Coronary artery (tissue), 2 donors: ENCODE measurements around the gene RUBCN.
"Not testable (repeated sequence)": the region's sequence is repeated elsewhere in the genome, so short reads cannot be mapped to it uniquely, and the experiment has no call there.

Experiments used
- DNase-seq: peaks from one replicate; pipeline ENCODE4 v3.0.0-alpha.2; 2017; ENCODE audit warnings: low spot score
- H3K27ac ChIP-seq, 2 donors: fragments of 200-600 bp; sonication (generic); one replicate each; pipeline ENCODE4 v1.5.1; 2016 to 2019
- H3K4me3 ChIP-seq: fragments of 200-600 bp; sonication (generic); 2 replicates; pipeline ENCODE4 v1.5.1; 2016; ENCODE audit warnings: mild to moderate bottlenecking, moderate library complexity

RUBCN gene

DNA sequence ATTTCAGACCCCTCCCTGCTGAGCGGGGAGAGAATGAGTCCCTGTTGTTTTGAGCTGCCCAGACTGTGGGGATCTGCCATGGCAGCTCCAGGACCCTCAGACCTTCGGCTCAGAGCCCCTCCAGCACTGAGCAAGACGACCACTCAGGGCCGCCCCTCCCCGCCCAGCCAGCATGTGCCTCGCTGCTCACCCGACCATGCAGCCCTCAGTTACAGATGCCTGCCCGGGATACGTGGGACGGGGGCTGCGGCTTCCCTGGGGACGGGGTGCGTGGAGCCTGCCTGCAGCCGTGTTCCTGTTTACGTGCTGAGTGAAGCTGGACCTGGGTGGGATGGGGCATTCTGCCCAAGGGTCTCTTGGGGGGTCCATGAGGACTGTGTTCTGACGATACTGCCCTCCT lies 77.0 kb downstream of the RUBCN start:
- DNase-seq, H3K27ac ChIP-seq, H3K4me3 ChIP-seq: not testable (repeated sequence)

DNA sequence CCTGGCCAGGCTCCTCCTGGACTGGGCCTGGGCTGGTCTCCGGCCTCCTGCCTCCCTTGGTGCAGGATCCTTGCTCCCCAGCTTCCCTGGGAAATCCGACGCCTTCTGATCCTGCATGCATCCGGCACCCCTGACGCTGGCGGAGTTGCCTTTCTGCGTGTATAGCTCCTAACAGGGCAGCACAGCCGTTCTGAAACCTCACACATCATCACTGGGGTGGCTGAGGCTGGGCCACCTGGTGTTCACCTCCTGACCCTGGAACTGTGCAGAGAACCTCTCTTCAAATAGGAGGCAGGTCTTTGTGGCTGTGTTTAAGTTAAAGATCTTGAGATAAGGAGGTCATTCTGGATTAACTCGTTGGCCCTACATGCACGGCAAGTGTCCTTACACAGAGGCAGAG lies 77.6 kb downstream of the RUBCN start:
- H3K27ac ChIP-seq, H3K4me3 ChIP-seq, DNase-seq: not testable (repeated sequence)

DNA sequence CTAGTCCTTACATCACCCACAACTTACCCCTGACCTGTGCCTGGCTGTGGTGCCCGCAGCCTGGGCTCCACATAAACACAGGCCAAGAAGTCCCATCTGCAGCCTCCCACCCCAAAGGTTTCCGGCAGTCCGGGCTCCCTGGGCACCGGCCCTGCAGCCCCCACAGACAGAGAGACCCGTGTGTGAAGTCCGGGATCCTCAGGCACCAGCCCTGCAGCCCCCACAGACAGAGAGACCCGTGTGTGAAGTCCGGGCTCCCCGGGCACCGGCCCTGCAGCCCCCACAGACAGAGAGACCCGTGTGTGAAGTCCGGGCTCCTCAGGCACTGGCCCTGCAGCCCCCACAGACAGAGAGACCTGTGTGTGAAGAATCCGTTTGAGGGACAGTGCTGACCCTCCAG lies 78.0 kb downstream of the RUBCN start:
- not testable (repeated sequence) for H3K27ac ChIP-seq, H3K4me3 ChIP-seq, DNase-seq

DNA sequence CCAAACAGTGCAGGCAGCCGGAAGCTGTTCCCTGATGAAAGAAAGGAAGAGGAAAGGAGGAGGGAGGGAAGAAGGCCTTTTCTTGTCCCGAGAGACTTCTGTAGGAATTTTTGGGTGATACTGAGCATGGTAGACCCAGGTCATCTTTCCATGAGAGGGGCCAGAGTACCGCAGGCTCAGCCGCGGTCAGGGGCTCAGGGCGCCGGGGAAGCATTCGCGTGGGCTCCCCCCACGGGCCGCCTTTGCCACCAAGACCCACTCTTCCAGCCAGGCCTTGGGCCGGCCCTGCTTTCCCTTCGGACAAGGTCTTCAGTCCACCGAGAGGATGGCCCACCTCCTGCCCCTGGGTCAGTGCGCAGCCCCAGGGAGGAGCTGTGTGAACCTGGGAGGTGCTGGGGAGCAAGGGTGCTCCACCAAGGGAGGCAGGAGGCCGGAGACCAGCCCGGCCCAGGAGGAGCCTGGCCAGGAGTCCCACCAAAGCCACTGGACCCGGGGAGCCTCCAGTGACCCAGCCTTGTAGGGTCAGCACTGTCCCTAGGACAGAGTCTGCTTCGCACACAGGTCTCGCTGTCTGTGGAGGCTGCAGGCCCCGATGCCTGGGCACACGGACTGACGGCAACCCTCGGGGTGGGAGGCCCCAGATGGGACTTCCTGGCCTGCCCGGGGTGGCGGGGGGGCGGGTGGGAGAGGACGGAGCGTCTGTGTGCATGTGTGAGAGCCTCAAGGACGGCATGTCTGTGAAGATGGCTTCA lies 79.0 kb downstream of the RUBCN start:
- H3K27ac ChIP-seq, H3K4me3 ChIP-seq, DNase-seq: not testable (repeated sequence)

DNA sequence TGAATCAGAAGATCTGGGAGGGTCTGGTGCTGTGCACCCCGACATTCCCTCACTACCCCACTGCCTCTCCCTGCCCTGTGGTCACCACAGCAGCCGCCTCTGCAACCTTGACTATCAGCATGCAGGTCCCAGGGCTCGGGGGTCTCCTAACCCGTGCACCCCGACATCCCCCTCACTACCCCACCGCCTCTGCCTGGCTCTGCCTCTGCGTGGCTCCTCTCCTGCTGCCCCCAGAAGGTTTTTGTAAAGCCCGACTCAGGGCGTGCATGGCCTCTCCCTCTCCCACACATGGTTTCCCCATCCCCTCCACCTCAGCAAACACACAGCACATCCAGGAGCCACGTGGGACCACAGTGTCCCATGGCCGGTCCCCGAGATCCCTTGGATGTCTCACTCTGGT lies 79.7 kb downstream of the RUBCN start:
- H3K27ac ChIP-seq, DNase-seq, H3K4me3 ChIP-seq: not testable (repeated sequence)

DNA sequence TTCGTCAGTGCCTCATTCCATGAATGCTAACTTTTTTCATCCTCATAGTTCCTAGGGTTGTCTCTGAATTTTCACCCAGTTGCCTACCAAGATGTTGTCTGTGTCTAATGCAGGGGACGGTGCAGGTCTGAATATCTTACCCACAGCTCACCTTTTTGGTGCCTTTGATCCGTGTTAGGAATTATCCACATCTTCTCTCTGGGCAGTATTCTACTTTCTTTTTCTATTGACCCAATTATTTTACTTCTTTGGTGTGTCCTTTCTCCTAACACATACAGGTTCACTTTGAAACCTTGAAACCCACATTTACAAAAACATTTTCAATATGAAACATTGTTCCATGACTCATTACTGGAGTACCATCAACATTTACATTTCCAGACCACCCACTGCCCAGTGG lies 80.6 kb downstream of the RUBCN start:
- DNase-seq, H3K27ac ChIP-seq, H3K4me3 ChIP-seq: not testable (repeated sequence)

DNA sequence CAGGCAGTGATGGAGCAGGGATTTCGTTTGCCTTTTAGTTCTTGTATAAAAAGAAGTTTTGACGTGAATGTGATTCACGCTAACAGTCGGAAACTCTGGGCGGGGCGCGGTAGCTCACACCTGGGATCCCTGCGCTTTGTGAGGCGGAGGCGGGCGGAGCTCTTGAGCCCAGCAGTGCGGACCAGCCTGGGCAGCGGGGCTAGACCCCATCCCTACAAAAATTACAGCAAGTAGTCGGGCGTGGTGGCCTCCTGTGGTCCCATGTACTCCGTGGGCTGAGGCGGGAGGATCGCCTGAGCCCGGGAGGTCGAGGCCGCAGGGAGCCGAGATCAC lies 81.7 kb downstream of the RUBCN start:
- H3K4me3 ChIP-seq, DNase-seq, H3K27ac ChIP-seq: not testable (repeated sequence)

DNA sequence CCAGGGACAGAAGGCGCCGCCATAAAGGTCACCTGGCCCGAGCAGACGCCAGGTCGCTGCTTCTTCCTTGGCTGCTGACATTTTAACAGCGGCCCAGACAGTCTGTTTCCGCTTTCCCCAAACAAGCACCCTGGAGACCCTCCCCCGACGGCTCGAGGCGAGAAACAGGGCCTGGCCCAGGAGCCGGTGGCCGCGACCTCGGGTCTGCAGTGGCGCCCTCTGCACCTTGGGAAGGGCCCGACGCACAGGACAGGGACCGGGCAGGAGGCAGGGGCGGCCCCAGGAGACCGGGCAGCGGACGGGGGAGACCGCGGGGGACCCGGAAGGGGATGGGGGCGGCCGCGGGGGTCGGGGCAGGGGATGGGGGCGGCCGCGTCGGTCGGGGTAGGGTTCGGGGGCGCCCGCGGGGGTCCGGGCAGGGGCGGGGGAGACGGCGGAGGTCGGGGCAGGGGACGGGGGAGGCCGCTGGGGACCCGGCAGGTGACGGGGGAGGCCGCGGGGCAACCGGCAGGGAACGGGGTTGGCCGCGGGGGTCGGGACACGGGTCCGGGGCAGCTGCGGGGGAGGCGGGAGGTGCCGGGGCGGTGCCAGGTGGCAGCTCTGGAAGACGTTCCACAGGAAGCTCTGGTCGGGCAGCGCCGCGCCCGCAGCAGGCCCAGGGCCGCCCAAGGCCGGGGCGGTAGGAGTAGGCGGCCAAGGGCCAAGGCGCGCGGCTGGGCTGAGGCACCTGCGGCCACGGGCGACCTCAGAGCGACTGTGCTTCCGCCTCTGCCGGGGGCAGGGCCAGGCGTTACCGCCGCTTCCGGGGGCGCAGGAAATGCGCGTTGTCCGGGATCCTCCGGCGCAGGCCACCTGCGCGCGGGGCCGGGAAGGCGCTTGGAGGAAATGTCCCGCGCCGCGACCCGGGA lies 82.4 kb downstream of the RUBCN start:
- DNase-seq = not testable (repeated sequence)
- peak overlapping the region in 1 of 2 donors; percentile 57 for H3K27ac ChIP-seq
- peak overlapping the region; percentile 57 for H3K4me3 ChIP-seq

DNA sequence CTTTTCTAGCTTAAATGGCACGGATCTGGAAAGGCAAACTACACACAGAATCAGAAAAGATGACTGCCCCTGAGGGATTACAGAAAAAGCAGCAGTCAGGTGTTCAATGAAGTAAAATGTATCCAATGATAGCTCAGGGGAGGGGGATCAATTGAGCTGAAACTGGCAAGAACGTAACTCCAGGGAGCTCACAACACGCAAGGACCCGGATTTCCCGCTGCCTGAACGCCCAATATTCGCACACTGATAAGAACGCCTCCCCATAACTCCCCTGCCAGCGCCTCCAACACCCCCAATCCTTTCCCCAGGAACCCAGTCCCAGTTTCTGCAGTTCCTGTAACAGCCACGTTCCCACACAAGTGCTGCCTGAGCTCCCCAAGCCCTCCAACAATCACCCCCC lies 83.8 kb downstream of the RUBCN start:
- H3K27ac ChIP-seq, H3K4me3 ChIP-seq, DNase-seq: not testable (repeated sequence)

DNA sequence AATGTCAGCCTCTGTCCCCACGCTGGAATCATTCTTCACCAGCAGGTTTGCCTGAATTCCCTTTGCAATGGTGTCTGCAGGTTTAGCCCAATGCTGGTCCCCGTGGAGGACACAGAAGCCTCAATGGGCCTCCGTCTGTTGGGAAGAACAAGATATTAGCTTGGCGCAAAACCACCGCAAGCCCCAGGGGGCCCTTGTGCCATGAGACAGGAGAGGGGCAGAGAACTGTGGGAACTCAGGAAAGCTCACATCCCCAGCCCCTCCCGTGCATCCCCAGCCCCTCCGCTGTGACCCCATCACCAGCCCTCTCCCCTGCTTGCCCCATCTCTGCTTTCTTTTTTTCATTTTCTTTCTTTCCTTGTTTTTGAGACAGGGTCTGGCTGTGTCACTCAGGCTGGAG lies 89.1 kb downstream of the RUBCN start:
- not testable (repeated sequence) for DNase-seq, H3K4me3 ChIP-seq, H3K27ac ChIP-seq

DNA sequence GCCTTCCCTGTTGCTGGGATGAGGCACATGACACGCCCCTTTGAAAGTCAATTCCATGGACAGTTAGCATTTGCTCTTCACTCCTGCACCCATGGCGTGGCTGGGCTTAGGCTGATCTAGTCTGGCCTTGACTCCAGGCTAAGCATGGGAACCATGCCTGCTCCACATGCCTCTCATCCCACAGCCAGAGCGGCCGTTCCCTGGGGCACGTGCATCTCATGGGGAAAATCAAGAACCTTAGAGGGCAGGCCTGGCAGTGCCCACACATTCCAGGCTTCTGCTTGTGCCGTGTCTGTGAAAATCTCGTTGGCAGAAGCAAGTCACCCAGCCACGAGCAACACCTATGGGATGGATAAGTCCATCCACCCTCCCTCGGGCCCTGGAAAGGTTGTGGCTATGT lies 89.5 kb downstream of the RUBCN start:
- H3K4me3 ChIP-seq, H3K27ac ChIP-seq, DNase-seq: not testable (repeated sequence)

DNA sequence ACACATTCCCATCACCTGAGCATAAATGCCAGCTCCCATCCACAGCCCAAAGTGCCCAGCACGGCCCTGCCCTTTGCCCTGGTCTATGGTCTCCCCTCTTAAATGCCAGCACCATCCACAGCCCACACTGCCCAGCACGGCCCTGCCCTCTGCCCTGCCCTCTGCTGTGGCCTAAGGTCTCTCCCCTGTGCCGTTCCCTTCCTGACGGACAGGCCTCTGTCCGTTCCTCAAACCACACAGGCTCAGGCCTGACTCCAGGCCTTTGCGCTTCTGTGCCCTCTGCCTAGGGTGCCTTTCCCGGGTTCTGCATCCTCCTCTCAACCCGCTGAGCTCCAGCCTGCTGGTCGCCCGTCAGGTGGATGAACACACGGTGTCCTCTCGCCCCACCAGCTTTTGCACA lies 90.4 kb downstream of the RUBCN start:
- H3K4me3 ChIP-seq, H3K27ac ChIP-seq, DNase-seq: not testable (repeated sequence)

DNA sequence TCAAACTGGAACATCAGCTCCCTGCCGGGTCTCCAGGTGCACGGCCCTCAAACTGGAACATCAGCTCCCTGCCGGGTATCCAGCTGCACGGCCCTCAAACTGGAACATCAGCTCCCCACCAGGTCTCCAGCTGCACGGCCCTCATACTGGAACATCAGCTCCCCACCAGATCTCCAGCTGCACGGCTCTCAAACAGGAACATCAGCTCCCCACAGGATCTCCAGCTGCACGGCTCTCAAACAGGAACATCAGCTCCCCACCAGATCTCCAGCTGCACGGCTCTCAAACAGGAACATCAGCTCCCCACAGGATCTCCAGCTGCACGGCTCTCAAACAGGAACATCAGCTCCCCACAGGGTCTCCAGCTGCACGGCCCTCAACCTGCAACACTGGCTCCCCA lies 99.1 kb downstream of the RUBCN start:
- not testable (repeated sequence) for H3K27ac ChIP-seq, DNase-seq, H3K4me3 ChIP-seq

DNA sequence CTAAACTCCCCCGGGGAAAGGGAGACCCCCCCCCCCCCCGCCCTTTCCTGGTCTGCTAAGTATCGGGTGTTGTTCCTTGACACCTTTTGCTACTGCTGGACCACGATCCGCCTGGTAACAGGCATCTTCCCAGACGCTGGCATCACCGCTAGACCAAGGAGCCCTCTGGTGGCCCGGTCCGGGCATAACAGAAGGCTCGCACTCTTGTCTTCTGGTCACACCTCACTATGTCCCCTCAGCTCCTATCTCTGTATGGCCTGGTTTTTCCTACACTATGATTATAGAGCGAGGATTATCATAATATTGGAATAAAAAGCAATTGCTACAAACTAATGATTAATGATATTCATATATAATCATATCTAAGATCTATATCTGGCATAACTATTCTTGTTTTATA lies 104.7 kb downstream of the RUBCN start:
- H3K4me3 ChIP-seq, H3K27ac ChIP-seq, DNase-seq: not testable (repeated sequence)

DNA sequence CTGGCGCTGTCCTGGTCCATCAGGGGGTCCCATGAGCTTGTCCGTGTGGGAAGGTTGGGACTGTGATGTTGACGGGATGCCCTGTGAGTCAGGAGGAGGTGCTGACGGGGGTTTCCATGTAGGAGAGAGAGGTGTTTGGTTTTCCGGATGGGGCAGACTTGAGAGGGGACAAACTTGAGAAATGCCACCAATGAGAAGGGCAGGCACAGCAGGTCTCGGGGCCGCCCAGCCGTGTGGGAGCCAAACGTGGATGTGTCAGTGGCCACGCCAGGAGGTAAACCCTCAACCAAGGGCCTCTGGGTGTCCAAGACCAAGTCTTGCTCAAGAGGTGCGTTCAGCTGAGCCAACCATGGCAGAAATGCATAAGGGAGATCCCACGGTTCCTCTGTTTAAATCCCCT lies 105.9 kb downstream of the RUBCN start:
- not testable (repeated sequence) for DNase-seq, H3K27ac ChIP-seq, H3K4me3 ChIP-seq

DNA sequence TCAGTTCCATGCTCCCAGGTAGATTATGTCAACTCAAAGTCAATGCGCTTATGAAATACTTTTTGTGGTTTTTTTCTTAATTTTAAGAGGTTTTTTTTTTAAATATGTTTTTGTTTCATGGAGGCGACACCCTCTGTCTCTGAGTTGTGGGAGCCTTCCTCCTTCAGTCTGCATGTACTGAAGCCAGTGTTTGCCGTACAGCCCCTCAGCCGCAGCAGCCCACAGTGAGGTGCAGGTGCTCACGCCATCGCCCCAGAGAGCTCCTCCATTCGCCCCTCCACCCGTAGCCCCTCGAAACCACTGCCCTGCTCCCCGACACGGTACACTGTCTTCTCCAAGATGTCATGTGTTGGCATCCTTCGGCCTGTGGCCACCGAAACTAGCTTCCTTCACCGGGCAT lies 107.4 kb downstream of the RUBCN start:
- not testable (repeated sequence) for H3K4me3 ChIP-seq, H3K27ac ChIP-seq, DNase-seq

DNA sequence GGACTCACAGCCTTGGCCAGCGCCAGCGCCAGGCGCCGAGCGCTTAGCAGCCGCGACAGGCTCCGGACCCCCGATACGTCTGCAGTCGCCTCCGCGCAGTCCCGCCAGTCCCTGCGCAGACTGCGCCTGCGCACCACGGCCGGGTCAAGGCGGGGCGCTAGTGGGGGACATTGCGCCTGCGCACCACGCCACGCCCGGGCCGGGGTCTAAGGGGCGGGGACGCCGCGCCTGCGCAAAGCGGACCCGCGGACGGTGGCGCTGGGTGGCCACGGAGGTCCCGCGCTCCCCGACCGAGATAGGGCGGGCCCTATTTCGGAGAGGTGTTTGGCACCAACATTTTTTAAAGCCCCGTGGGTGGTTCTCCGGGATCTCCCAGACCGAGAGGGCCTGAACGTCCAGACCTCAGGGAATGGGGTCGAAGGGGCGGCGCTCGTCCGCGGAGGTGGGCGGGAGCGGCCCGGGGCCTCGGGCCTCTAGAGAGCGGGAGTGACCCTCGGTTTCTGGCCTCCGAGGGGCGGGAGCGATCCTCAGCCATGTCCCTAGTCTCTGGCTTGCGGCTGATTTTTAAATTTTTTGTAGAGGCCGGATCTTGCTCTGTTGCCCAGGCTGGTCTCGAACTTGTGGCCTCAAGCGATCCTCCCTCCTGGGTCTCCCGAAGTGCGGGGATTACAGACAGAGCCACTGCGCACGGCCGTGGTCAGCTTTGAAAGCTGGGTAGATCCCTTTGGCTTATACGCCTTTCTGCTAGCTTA lies 108.8 kb downstream of the RUBCN start:
- DNase-seq = peak; percentile 80
- Histone ChIP-seq H3K4me3 (peak overlapping the region; percentile 76), H3K27ac (peak overlapping the region; percentile 72 to 88)

DNA sequence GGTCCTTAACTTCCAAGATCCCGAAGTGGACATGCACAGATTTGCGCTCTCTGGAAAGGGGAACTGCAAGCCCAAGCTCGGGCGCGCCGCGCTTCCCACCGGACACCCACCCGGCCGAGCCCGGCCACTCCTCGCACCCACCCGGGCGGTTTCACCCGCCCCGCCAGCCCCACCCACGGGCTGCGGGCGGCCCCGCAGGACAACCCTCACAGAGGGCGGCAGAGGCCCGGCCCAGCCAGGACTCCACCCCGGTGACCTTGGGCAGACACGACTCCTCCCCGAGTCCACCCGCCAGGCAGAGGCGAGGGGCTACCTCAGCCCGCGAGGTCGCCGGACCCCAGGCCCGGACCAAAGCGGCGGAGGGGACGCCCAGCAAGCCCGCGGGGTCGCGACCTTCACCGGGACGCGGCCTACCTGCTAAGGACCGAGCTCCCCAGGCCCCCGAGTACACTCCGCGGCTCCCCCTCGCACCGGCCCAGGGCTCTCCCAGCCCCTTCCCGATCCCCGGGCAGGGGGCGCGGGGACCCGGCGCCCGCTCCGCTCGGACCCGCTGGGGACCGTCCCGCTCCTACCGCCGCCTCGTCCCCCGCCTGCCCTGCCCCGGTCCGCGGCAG lies 109.4 kb downstream of the RUBCN start:
- Histone ChIP-seq H3K27ac (peak overlapping the region; percentile 72 to 88), H3K4me3 (peak overlapping the region; percentile 76)
- not testable (repeated sequence) for DNase-seq
